Parathyroid adenoma (tissue), 2 donors: ENCODE data around the gene CEP63.

Experiments
- H2AFZ ChIP-seq: fragments of 300-600 bp; sonication (generic); one replicate; pipeline ENCODE4 v1.7.0; 2017; ENCODE audit warnings: antibody characterized with exemption, mild to moderate bottlenecking
- H3K27ac ChIP-seq: fragments of 300-600 bp; sonication (generic); one replicate; pipeline ENCODE4 v1.7.0; 2017
- H3K27me3 ChIP-seq: fragments of 300-600 bp; sonication (generic); one replicate; pipeline ENCODE4 v1.7.0; 2017; ENCODE audit warnings: low read length; ENCODE audit not compliant: control insufficient read depth, insufficient read depth
- H3K36me3 ChIP-seq: fragments of 300-600 bp; sonication (generic); one replicate; pipeline ENCODE4 v1.7.0; 2017; ENCODE audit warnings: low read length; ENCODE audit not compliant: control insufficient read depth, insufficient read depth
- H3K4me1 ChIP-seq: fragments of 300-600 bp; sonication (generic); one replicate; pipeline ENCODE4 v1.7.0; 2017; ENCODE audit warnings: control low read depth
- H3K4me2 ChIP-seq: fragments of 300-600 bp; sonication (generic); one replicate; pipeline ENCODE4 v1.7.0; 2017; ENCODE audit warnings: low read length
- H3K4me3 ChIP-seq: fragments of 300-600 bp; sonication (generic); one replicate; pipeline ENCODE4 v1.7.0; 2017; ENCODE audit warnings: low read depth, low read length
- H3K79me2 ChIP-seq: fragments of 300-600 bp; sonication (generic); one replicate; pipeline ENCODE4 v1.7.0; 2017; ENCODE audit warnings: control low read depth
- H3K9ac ChIP-seq: fragments of 300-600 bp; sonication (generic); one replicate; pipeline ENCODE4 v1.7.0; 2017; ENCODE audit warnings: mild to moderate bottlenecking
- H3K9me3 ChIP-seq: fragments of 300-600 bp; sonication (generic); one replicate; pipeline ENCODE4 v1.7.0; 2017; ENCODE audit warnings: low read length; ENCODE audit not compliant: control insufficient read depth
- CTCF ChIP-seq: fragments of 300-600 bp; sonication (generic); IDR thresholded peaks from one replicate; pipeline ENCODE4 v1.7.0; 2017; ENCODE audit warnings: antibody characterized with exemption, mild to moderate bottlenecking
- donor health status: primary hyperparathyroidism.

CEP63 gene

GRCh38 chr3:134606033-134607025 is 120.5 kb downstream of the CEP63 start:
- H3K36me3 ChIP-seq: no peaks in the 10 kb centered on the region
- H3K27ac ChIP-seq: no peak overlapping the region
- H3K4me3 ChIP-seq: no peak overlapping the region

GRCh38 chr3:134607054-134608022 is 121.5 kb downstream of the CEP63 start:
- H3K4me3 ChIP-seq: no peak overlapping the region
- H3K36me3 ChIP-seq: no peaks in the 10 kb centered on the region
- no peak overlapping the region for H2AFZ ChIP-seq
- H3K27ac ChIP-seq: no peak overlapping the region
- no peaks in the 10 kb centered on the region for H3K9me3 ChIP-seq
- TF ChIP-seq CTCF: no peak
- H3K4me1 ChIP-seq: peaks cover 12% of the 10 kb centered on the region
- no peak overlapping the region for H3K4me2 ChIP-seq
- no peaks in the 10 kb centered on the region for H3K27me3 ChIP-seq
- no peak overlapping the region for H3K9ac ChIP-seq
- H3K79me2 ChIP-seq: no peaks in the 10 kb centered on the region

More at GRCh38 chr3:134606033-134607025, 120.5 kb downstream of the CEP63 start:
- Histone ChIP-seq H3K4me2 (no peak overlapping the region), H3K4me1 (peaks cover 18% of the 10 kb centered on the region), H3K9me3 (no peaks in the 10 kb centered on the region), H3K79me2 (no peaks in the 10 kb centered on the region), H3K9ac (no peak overlapping the region), H2AFZ (no peak overlapping the region), H3K27me3 (no peaks in the 10 kb centered on the region)
- no peak for TF ChIP-seq CTCF

- H3K9ac ChIP-seq: no peak overlapping the region
Observed at GRCh38 chr3:134608023-134608770, 122.3 kb downstream of the CEP63 start.

More at GRCh38 chr3:134608023-134608770, 122.3 kb downstream of the CEP63 start:
- no peak overlapping the region for H3K4me3 ChIP-seq
- peaks cover 3% of the 10 kb centered on the region for H3K4me1 ChIP-seq
- no peak for TF ChIP-seq CTCF
- H3K4me2 ChIP-seq: no peak overlapping the region
- H3K79me2 ChIP-seq: no peaks in the 10 kb centered on the region
- no peaks in the 10 kb centered on the region for H3K36me3 ChIP-seq
- H2AFZ ChIP-seq: no peak overlapping the region
- no peaks in the 10 kb centered on the region for H3K27me3 ChIP-seq
- no peaks in the 10 kb centered on the region for H3K9me3 ChIP-seq
- no peak overlapping the region for H3K27ac ChIP-seq
